GM23338 (cell line): ENCODE measurements around the gene LIG4. TPM values are rescaled to one million over a fixed set of nuclear protein-coding genes. Genes with fewer than 3 reads are reported as not detected.
A peak's percentile ranks its signal among the peaks of the same experiment; 100 is the strongest.

ENCODE experiments used
- ATAC-seq: fragments of 200-7000 bp; cut with Tn5 transposase; 3 replicates; pipeline ENCODE4 v1.9.1; 2020
- DNase-seq: peaks from one replicate; pipeline ENCODE4 v3.0.0-alpha.2; 2015; ENCODE audit warnings: low spot score
- H2AFZ ChIP-seq: fragments of 200-600 bp; sonication (generic); 2 replicates; pipeline ENCODE4 v1.8.0; 2016; ENCODE audit warnings: antibody characterized with exemption, mild to moderate bottlenecking, moderate library complexity
- H3F3A ChIP-seq: fragments of 200-600 bp; sonication (generic); replicated peaks from 2 replicates; pipeline ENCODE4 v1.8.0; 2017; ENCODE audit warnings: antibody characterized with exemption, mixed run types, low read depth
- H3K27ac ChIP-seq: fragments of 200-600 bp; sonication (generic); 2 replicates; pipeline ENCODE4 v1.6.1; 2016; ENCODE audit warnings: low read depth
- H3K27me3 ChIP-seq: fragments of 200-600 bp; sonication (generic); 2 replicates; pipeline ENCODE4 v1.8.0; 2016; ENCODE audit warnings: mild to moderate bottlenecking, mixed run types, moderate library complexity; ENCODE audit not compliant: insufficient read depth
- H3K36me3 ChIP-seq: fragments of 200-600 bp; sonication (generic); 2 replicates; pipeline ENCODE4 v1.8.0; 2016; ENCODE audit warnings: mild to moderate bottlenecking; ENCODE audit not compliant: insufficient read depth
- H3K4me1 ChIP-seq: fragments of 200-600 bp; sonication (generic); 2 replicates; pipeline ENCODE4 v1.8.0; 2016; ENCODE audit warnings: mild to moderate bottlenecking, moderate library complexity; ENCODE audit not compliant: insufficient read depth
- H3K4me2 ChIP-seq: fragments of 200-600 bp; sonication (generic); 2 replicates; pipeline ENCODE4 v1.7.1; 2017; ENCODE audit warnings: mixed run types
- H3K4me3 ChIP-seq: fragments of 200-600 bp; sonication (generic); 2 replicates; pipeline ENCODE4 v1.6.1; 2016; ENCODE audit warnings: mixed run types
- H3K79me2 ChIP-seq: fragments of 200-600 bp; sonication (generic); replicated peaks from 2 replicates; pipeline ENCODE4 v1.8.0; 2017; ENCODE audit warnings: mild to moderate bottlenecking; ENCODE audit not compliant: insufficient read depth
- H3K9me2 ChIP-seq: fragments of 200-600 bp; sonication (generic); 2 replicates; pipeline ENCODE4 v1.8.0; 2017; ENCODE audit not compliant: insufficient read depth
- H4K20me1 ChIP-seq: fragments of 200-600 bp; sonication (generic); replicated peaks from 2 replicates; pipeline ENCODE4 v1.8.0; 2017; ENCODE audit warnings: mild to moderate bottlenecking; ENCODE audit not compliant: insufficient read depth
- H3K27ac Mint-ChIP-seq: 2 replicates; pipeline ENCODE4 v1.8.0; 2020; ENCODE audit warnings: inconsistent platforms, mild to moderate bottlenecking, moderate library complexity, mixed read lengths
- H3K27me3 Mint-ChIP-seq: 3 replicates; pipeline ENCODE4 v1.8.0; 2022; ENCODE audit warnings: low read depth, mild to moderate bottlenecking, moderate library complexity, mixed read lengths, inconsistent platforms; ENCODE audit not compliant: insufficient read depth, poor library complexity
- H3K36me3 Mint-ChIP-seq: 3 replicates; pipeline ENCODE4 v1.8.0; 2021; ENCODE audit warnings: low read depth, mild to moderate bottlenecking, inconsistent platforms, moderate library complexity, mixed read lengths
- H3K4me1 Mint-ChIP-seq: 3 replicates; pipeline ENCODE4 v1.8.0; 2020; ENCODE audit warnings: mild to moderate bottlenecking, inconsistent platforms, mixed read lengths
- H3K4me3 Mint-ChIP-seq: 3 replicates; pipeline ENCODE4 v1.8.0; 2021; ENCODE audit warnings: moderate library complexity, mild to moderate bottlenecking, inconsistent platforms, mixed read lengths
- H3K9me3 Mint-ChIP-seq: 3 replicates; pipeline ENCODE4 v1.8.0; 2020; ENCODE audit warnings: moderate library complexity, mild to moderate bottlenecking, inconsistent platforms, mixed read lengths
- CREB1 ChIP-seq: fragments of 250-450 bp; sonication (Bioruptor Pico); IDR thresholded peaks from 2 replicates; pipeline ENCODE4 v1.5.0; 2020; ENCODE audit warnings: low read depth, mild to moderate bottlenecking, moderate library complexity
- EZH2 ChIP-seq: fragments of 200-600 bp; sonication (generic); IDR thresholded peaks from one replicate; pipeline ENCODE4 v1.8.0; 2017; ENCODE audit warnings: antibody characterized with exemption, mild to moderate bottlenecking, low read depth; ENCODE audit not compliant: unreplicated experiment
- EZH2phosphoT487 ChIP-seq: fragments of 200-600 bp; sonication (generic); IDR thresholded peaks from one replicate; pipeline ENCODE4 v1.8.1; 2018; ENCODE audit warnings: antibody characterized with exemption; ENCODE audit not compliant: unreplicated experiment
- POLR2AphosphoS5 ChIP-seq: IDR thresholded peaks from 2 replicates; pipeline ENCODE4 v1.6.1; 2016; ENCODE audit warnings: antibody characterized with exemption, low read depth
- STAT1 ChIP-seq: IDR thresholded peaks from one replicate; pipeline ENCODE4 v1.6.1; 2016; ENCODE audit warnings: antibody characterized with exemption; ENCODE audit not compliant: unreplicated experiment
- ZNF114 ChIP-seq: fragments of 250-450 bp; sonication (Bioruptor Pico); IDR thresholded peaks from 2 replicates; pipeline ENCODE4 v1.5.0; 2020; ENCODE audit warnings: mild to moderate bottlenecking, moderate library complexity
- long read RNA-seq: library from polyadenylated mRNA; unstranded; transcript quantifications from one replicate; pipeline ENCODE4 v2.0.0, GENCODE V29; 2020; ENCODE audit not compliant: unreplicated experiment
- polyA plus RNA-seq: library from polyadenylated mRNA; unstranded; fragments of >200 nt; fragmentation: Nextera tagmentation; extraction: Ambion mirVana; gene quantifications from 2 replicates; pipeline ENCODE4 v1.2.1, GENCODE V29; 2016
- total RNA-seq: library from RNA; depleted of rRNA; stranded (reverse); fragments of >200 nt; shearing (Covaris generic); gene quantifications from 2 replicates; pipeline ENCODE4 v1.2.3, GENCODE V29; 2014; rRNA removed
- TF ChIP-seq, protein P1 (sequence below): IDR thresholded peaks from 2 replicates; pipeline ENCODE4 v1.6.1; 2016; ENCODE audit warnings: antibody characterized with exemption

LIG4 gene
- total RNA-seq (4.9 and 5.6 TPM in 2 replicates), polyA plus RNA-seq (1.8 and 2.6 TPM in 2 replicates)
- long read RNA-seq: 0 reads

DNA sequence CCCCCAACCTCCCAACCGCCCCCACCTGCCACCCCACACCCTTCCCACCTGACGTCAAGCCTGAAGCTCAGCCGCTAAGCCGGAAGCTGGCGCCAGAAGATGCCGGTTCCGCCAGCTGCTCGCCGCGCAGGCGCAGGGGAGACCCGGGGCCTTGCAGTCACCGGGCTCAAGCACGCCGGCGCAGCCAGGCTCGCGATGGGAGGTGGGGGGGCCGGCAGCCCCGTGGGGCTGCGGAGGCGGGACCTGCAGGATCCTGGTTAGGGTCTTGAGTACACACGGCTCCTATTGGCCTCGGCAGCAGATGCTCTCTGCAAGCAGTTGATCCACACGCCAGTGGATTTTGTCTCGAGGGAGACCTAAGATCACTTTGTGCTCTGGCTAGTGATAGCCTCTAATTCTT is at the start of gene LIG4:
Gene LIG4, minus strand, starts transcription at position 101 of the 400 bp plus-strand sequence. CDS start 4,268 bp downstream, outside the sequence.
- Histone ChIP-seq H3K27me3 (no peaks in the 10 kb centered on the region), H3K9me2 (no peaks in the 10 kb centered on the region), H2AFZ (peak within 1 kb of the TSS; percentile 87), H3F3A (0 out of 2 replicates have a peak, but pooled peaks cover 3% of the 10 kb centered on the region), H3K36me3 (no peaks in the 10 kb centered on the region), H3K79me2 (peaks cover 18% of the 10 kb centered on the region), H3K4me2 (peak within 1 kb of the TSS; percentile 88), H3K27ac (peak within 1 kb of the TSS; percentile 74; the same call in 1 of the 2 replicates), H3K4me1 (peaks cover 16% of the 10 kb centered on the region), H4K20me1 (peaks cover 9% of the 10 kb centered on the region; the same call in 1 of the 2 replicates), H3K4me3 (peak within 1 kb of the TSS; percentile 74)
- H3K27ac Mint-ChIP-seq: no peak within 1 kb of the TSS
- TF ChIP-seq POLR2AphosphoS5: peak; percentile 73
- TF ChIP-seq, protein P1, sequence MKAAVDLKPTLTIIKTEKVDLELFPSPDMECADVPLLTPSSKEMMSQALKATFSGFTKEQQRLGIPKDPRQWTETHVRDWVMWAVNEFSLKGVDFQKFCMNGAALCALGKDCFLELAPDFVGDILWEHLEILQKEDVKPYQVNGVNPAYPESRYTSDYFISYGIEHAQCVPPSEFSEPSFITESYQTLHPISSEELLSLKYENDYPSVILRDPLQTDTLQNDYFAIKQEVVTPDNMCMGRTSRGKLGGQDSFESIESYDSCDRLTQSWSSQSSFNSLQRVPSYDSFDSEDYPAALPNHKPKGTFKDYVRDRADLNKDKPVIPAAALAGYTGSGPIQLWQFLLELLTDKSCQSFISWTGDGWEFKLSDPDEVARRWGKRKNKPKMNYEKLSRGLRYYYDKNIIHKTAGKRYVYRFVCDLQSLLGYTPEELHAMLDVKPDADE: 0 out of 2 replicates have a peak, but pooled peaks have one; percentile 44
- no peak for TF ChIP-seq ZNF114
- peak; percentile 72 for TF ChIP-seq CREB1 (CRISPR knock-in tag)
- DNase-seq (peak; percentile 94), ATAC-seq (peak; percentile 70)
- H3K4me3 Mint-ChIP-seq: peak within 1 kb of the TSS; percentile 86
- peaks cover 3% of the 10 kb centered on the region; the same call in 1 of the 3 replicates for H3K36me3 Mint-ChIP-seq
- H3K27me3 Mint-ChIP-seq: peaks cover 6% of the 10 kb centered on the region
- H3K4me1 Mint-ChIP-seq: peaks cover 23% of the 10 kb centered on the region
- no peaks in the 10 kb centered on the region for H3K9me3 Mint-ChIP-seq

DNA sequence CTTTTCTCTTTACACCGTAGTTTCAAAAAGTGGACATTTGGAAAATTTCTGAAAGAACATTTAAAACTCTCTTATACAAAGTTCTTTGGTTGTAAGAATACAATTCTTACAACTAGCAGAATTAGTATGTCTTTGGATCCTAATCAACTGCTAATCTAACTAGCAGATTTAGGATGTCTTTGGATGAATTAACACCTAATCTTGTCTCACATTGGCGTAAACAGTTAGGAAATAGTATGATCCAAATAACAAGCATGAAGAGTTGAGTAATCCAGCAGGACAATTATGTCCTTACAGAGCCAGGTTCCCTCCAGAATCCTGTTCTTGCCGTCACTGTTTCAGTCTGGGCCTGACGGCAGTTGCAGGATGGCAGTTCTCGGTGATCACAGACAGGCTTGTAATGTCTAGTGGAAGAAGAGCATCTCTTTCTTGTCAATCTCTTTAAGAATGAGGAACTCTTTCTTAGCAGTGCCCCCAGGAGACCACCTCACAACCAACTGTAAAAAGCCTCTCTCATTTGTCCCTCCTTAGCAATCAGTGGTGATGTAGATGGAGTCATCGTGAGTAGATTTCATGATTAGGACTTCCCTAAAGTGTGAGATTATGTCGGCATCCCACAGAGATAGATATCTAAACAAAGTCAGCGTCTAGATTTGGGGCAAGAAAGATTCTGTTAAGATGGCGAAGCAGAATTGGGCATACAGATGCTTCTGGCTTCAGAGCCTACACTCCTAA is 48.5 kb upstream of the LIG4 start:
- no peaks in the 10 kb centered on the region for H4K20me1 ChIP-seq
- no peaks in the 10 kb centered on the region for H3F3A ChIP-seq
- H3K27me3 ChIP-seq: no peaks in the 10 kb centered on the region
- H3K9me2 ChIP-seq: no peaks in the 10 kb centered on the region
- H3K36me3 ChIP-seq: no peaks in the 10 kb centered on the region
- H3K4me3 ChIP-seq: no peak overlapping the region
- H3K9me3 Mint-ChIP-seq: no peaks in the 10 kb centered on the region; the same call in 2 of the 3 replicates
- no peak overlapping the region for H3K27ac ChIP-seq
- no peaks in the 10 kb centered on the region for H3K4me1 Mint-ChIP-seq
- no peak overlapping the region for H2AFZ ChIP-seq
- peaks cover 2% of the 10 kb centered on the region for H3K27me3 Mint-ChIP-seq
- H3K79me2 ChIP-seq: no peaks in the 10 kb centered on the region
- no peak overlapping the region for H3K4me2 ChIP-seq
- TF ChIP-seq, protein P1: no peak
- TF ChIP-seq STAT1: no peak
- no peak for TF ChIP-seq EZH2phosphoT487
- TF ChIP-seq EZH2: no peak
- TF ChIP-seq CREB1 (CRISPR knock-in tag): no peak
- no peak for ATAC-seq
- no peaks in the 10 kb centered on the region for H3K4me1 ChIP-seq
- no peak overlapping the region for H3K4me3 Mint-ChIP-seq
- H3K27ac Mint-ChIP-seq: no peak overlapping the region
- no peaks in the 10 kb centered on the region for H3K36me3 Mint-ChIP-seq
- no peak for DNase-seq
